Endometrial microvascular endothelial cells (primary cell): Measurements from ENCODE around the gene TESPA1. TPM values are rescaled to one million over a fixed set of nuclear protein-coding genes. Genes with fewer than 3 reads are reported as not detected.

Source experiments
- in situ Hi-C: cut with HindIII; loops from 2 replicates; pipeline ENCODE4 v1.10.0; 2017; ENCODE audit warnings: low sequenced_read_pairs, low pct_unique_long_range_greater_than_20kb; ENCODE audit errors: inconsistent ontology term
- total RNA-seq: library from RNA; depleted of rRNA; stranded (reverse); fragments of >200 nt; gene quantifications from one replicate; pipeline ENCODE4 v1.2.3, GENCODE V29; 2015; ENCODE audit errors: inconsistent ontology term

The TESPA1 gene
- total RNA-seq: not detected

GRCh38 chr12:54984658-54985376 is at the start of gene TESPA1:
Gene TESPA1, minus strand, starts transcription at chr12:54984762. Its CDS starts 10,200 bp downstream, at chr12:54974562.
- in situ Hi-C loops: no loop called here

GRCh38 chr12:55034218-55034617 is 49.7 kb upstream of the TESPA1 start:
- in situ Hi-C loops: no loop called here

GRCh38 chr12:55025508-55025907 is 40.9 kb upstream of the TESPA1 start:
- in situ Hi-C loops: no loop called here

GRCh38 chr12:55024575-55024974 is 40.0 kb upstream of the TESPA1 start:
- in situ Hi-C loops: no loop called here

- in situ Hi-C loops: no loop called here
Measured at GRCh38 chr12:55019784-55020183, 35.2 kb upstream of the TESPA1 start, which contains the start of gene NEUROD4. Gene NEUROD4, plus strand, starts transcription at chr12:55019974. Its CDS starts 6,466 bp downstream, at chr12:55026440.

GRCh38 chr12:55017416-55017925 is 32.9 kb upstream of the TESPA1 start:
- in situ Hi-C loops: no loop called here

GRCh38 chr12:55008944-55009585 is 24.5 kb upstream of the TESPA1 start:
- in situ Hi-C loops: no loop called here

- in situ Hi-C loops: no loop called here
Measured at GRCh38 chr12:55002355-55002754, 17.8 kb upstream of the TESPA1 start.

GRCh38 chr12:55001198-55001868 is 16.8 kb upstream of the TESPA1 start:
- in situ Hi-C loops: no loop called here

GRCh38 chr12:54998958-54999510 is 14.5 kb upstream of the TESPA1 start:
- in situ Hi-C loops: no loop called here

GRCh38 chr12:54997929-54998522 is 13.5 kb upstream of the TESPA1 start:
- in situ Hi-C loops: no loop called here

GRCh38 chr12:54996205-54996604 is 11.6 kb upstream of the TESPA1 start:
- in situ Hi-C loops: no loop called here

- in situ Hi-C loops: no loop called here
Measured at GRCh38 chr12:54993181-54993835, 8.7 kb upstream of the TESPA1 start.

GRCh38 chr12:54991991-54992375 is 7.4 kb upstream of the TESPA1 start:
- in situ Hi-C loops: no loop called here

GRCh38 chr12:54991161-54991990 is 6.8 kb upstream of the TESPA1 start:
- in situ Hi-C loops: no loop called here

GRCh38 chr12:54989829-54990228 is 5.3 kb upstream of the TESPA1 start:
- in situ Hi-C loops: no loop called here

- in situ Hi-C loops: no loop called here
Measured at GRCh38 chr12:54988402-54989054, 4.0 kb upstream of the TESPA1 start.
